IMR-90 (cell line): ENCODE measurements around the gene CYP4B1. TPM values are rescaled to one million over a fixed set of nuclear protein-coding genes. Genes with fewer than 3 reads are reported as not detected.

Experiments
- ATAC-seq: fragments of 200-7000 bp; cut with Tn5 transposase; 2 replicates; pipeline ENCODE4 v1.9.1; 2020; ENCODE audit warnings: low read depth, mild to moderate bottlenecking, moderate library complexity
- BruUV-seq: library from RNA; stranded (reverse); fragments of 400-500 nt; replicated peaks from 2 replicates; lab custom pipeline; 2021; lab: Mats Ljungman, UMichigan
- CTCF ChIA-PET: fragments of 300-600 bp; formaldehyde crosslinking; extraction: SDS; loops from one replicate; lab custom pipeline; 2021; ENCODE audit warnings: antibody characterized with exemption; lab: Yijun Ruan, JAX
- POLR2A ChIA-PET: fragments of 300-600 bp; sonication (Branson Sonifier 250); formaldehyde crosslinking; loops from one replicate; lab custom pipeline; 2022; ENCODE audit warnings: antibody characterized with exemption; ENCODE audit not compliant: unreplicated experiment; lab: Charles Lee
- DNase-seq: peaks from one replicate; pipeline ENCODE4 v3.0.0; 2013
- H2AFZ ChIP-seq: replicated peaks from 2 replicates; pipeline ENCODE3; 2013; ENCODE audit warnings: low read length, mild to moderate bottlenecking; ENCODE audit not compliant: poor library complexity
- H2AK5ac ChIP-seq: 2 replicates; pipeline ENCODE4 v1.6.1; 2013; ENCODE audit warnings: low read depth, low read length, inconsistent platforms
- H2AK9ac ChIP-seq: replicated peaks from 2 replicates; pipeline ENCODE3; 2013; ENCODE audit warnings: mild to moderate bottlenecking, low read depth, low read length, moderate library complexity; ENCODE audit not compliant: poor library complexity
- H2BK120ac ChIP-seq: 2 replicates; pipeline ENCODE4 v1.6.1; 2013; ENCODE audit warnings: low read depth, low read length, inconsistent platforms
- H2BK15ac ChIP-seq: 3 replicates; pipeline ENCODE4 v1.6.1; 2013; ENCODE audit warnings: low read depth, low read length, inconsistent platforms
- H2BK20ac ChIP-seq: 2 replicates; pipeline ENCODE4 v1.6.1; 2013; ENCODE audit warnings: low read depth, mild to moderate bottlenecking, inconsistent platforms, low read length, moderate library complexity
- H2BK5ac ChIP-seq: 2 replicates; pipeline ENCODE4 v1.6.1; 2013; ENCODE audit warnings: mild to moderate bottlenecking, low read depth, low read length, inconsistent platforms; ENCODE audit not compliant: poor library complexity, severe bottlenecking
- H3K14ac ChIP-seq: replicated peaks from 2 replicates; pipeline ENCODE4 v1.6.1; 2013; ENCODE audit warnings: low read depth, low read length, inconsistent platforms
- H3K18ac ChIP-seq: 2 replicates; pipeline ENCODE4 v1.6.1; 2013; ENCODE audit warnings: low read depth, low read length, control low read depth
- H3K23ac ChIP-seq: 2 replicates; pipeline ENCODE4 v1.6.1; 2013; ENCODE audit warnings: low read depth, low read length, inconsistent platforms
- H3K27ac ChIP-seq: 2 replicates; pipeline ENCODE4 v1.5.1; 2013; ENCODE audit warnings: mild to moderate bottlenecking, control low read depth, low read length; ENCODE audit not compliant: insufficient read depth
- H3K27me3 ChIP-seq: 2 replicates; pipeline ENCODE4 v1.6.1; 2013; ENCODE audit warnings: low read length; ENCODE audit not compliant: control insufficient read depth, insufficient read depth
- H3K36me3 ChIP-seq: 2 replicates; pipeline ENCODE4 v1.6.1; 2013; ENCODE audit warnings: low read length, mixed read lengths; ENCODE audit not compliant: control insufficient read depth, insufficient read depth
- H3K4ac ChIP-seq: 2 replicates; pipeline ENCODE4 v1.6.1; 2013; ENCODE audit warnings: low read depth, low read length, inconsistent platforms
- H3K4me1 ChIP-seq: 2 replicates; pipeline ENCODE4 v1.6.1; 2013; ENCODE audit warnings: low read length, mixed read lengths; ENCODE audit not compliant: control insufficient read depth, insufficient read depth
- H3K4me2 ChIP-seq: 2 replicates; pipeline ENCODE4 v1.6.1; 2013; ENCODE audit warnings: low read depth, mild to moderate bottlenecking, control low read depth, low read length, moderate library complexity
- H3K4me3 ChIP-seq: 2 replicates; pipeline ENCODE4 v1.5.1; 2013; ENCODE audit warnings: low read depth, mild to moderate bottlenecking, control low read depth, low read length, moderate library complexity; ENCODE audit not compliant: insufficient read depth
- H3K56ac ChIP-seq: 2 replicates; pipeline ENCODE4 v1.6.1; 2013; ENCODE audit warnings: low read length, inconsistent platforms; ENCODE audit not compliant: insufficient read depth; ENCODE audit errors: extremely low read depth
- H3K79me1 ChIP-seq, 2 experiments: 2 replicates each; pipeline ENCODE4 v1.6.1; 2013; ENCODE audit warnings: low read length in 2 of 2, inconsistent platforms in 1 of 2, low read depth in 1 of 2
- H3K9ac ChIP-seq: 2 replicates; pipeline ENCODE4 v1.6.1; 2013; ENCODE audit warnings: low read depth, low read length, control low read depth
- H3K9me1 ChIP-seq: 2 replicates; pipeline ENCODE4 v1.6.1; 2013; ENCODE audit warnings: low read length, inconsistent platforms; ENCODE audit not compliant: insufficient read depth
- H3K9me3 ChIP-seq: 2 replicates; pipeline ENCODE4 v1.6.1; 2013; ENCODE audit warnings: low read length; ENCODE audit not compliant: control insufficient read depth, insufficient read depth
- H4K20me1 ChIP-seq: 2 replicates; pipeline ENCODE4 v1.6.1; 2013; ENCODE audit warnings: low read length, inconsistent platforms; ENCODE audit not compliant: insufficient read depth
- H4K5ac ChIP-seq: 2 replicates; pipeline ENCODE4 v1.6.1; 2013; ENCODE audit warnings: mild to moderate bottlenecking, low read depth, low read length, control low read depth
- H4K8ac ChIP-seq, 2 experiments: 2 replicates each; pipeline ENCODE4 v1.6.1; 2013; ENCODE audit warnings: low read depth in 2 of 2, low read length in 2 of 2, control low read depth in 1 of 2, inconsistent platforms in 1 of 2
- H4K91ac ChIP-seq: 2 replicates; pipeline ENCODE4 v1.6.1; 2013; ENCODE audit warnings: low read depth, low read length, inconsistent platforms; ENCODE audit not compliant: insufficient read depth
- BHLHE40 ChIP-seq: fragments of 150-350 bp; IDR thresholded peaks from 2 replicates; pipeline ENCODE4 v1.6.1; 2016; ENCODE audit warnings: mild to moderate bottlenecking, low read depth, low read length
- CEBPB ChIP-seq: IDR thresholded peaks from 2 replicates; pipeline ENCODE4 v1.6.1; 2012; ENCODE audit warnings: low read depth, low read length, improper control_type of control experiment
- CHD1 ChIP-seq: IDR thresholded peaks from 2 replicates; pipeline ENCODE4 v1.6.1; 2012; ENCODE audit warnings: low read depth, low read length, improper control_type of control experiment
- CTCF ChIP-seq: conservative IDR thresholded peaks from 2 replicates; pipeline ENCODE4 v1.5.1; 2012; ENCODE audit warnings: mild to moderate bottlenecking, low read depth, low read length, improper control_type of control experiment
- ELK1 ChIP-seq: fragments of 150-350 bp; IDR thresholded peaks from 2 replicates; pipeline ENCODE4 v1.6.1; 2016; ENCODE audit warnings: low read depth, mild to moderate bottlenecking, low read length, moderate library complexity, borderline replicate concordance
- FOS ChIP-seq: fragments of 150-350 bp; IDR thresholded peaks from 2 replicates; pipeline ENCODE4 v1.6.1; 2016; ENCODE audit warnings: low read depth, low read length
- MAFK ChIP-seq: IDR thresholded peaks from 2 replicates; pipeline ENCODE4 v1.6.1; 2012; ENCODE audit warnings: low read depth, low read length, improper control_type of control experiment
- MAZ ChIP-seq: IDR thresholded peaks from 2 replicates; pipeline ENCODE4 v1.6.1; 2012; ENCODE audit warnings: low read depth, mild to moderate bottlenecking, low read length, improper control_type of control experiment, moderate library complexity, borderline replicate concordance
- MXI1 ChIP-seq: IDR thresholded peaks from 2 replicates; pipeline ENCODE4 v1.6.1; 2012; ENCODE audit warnings: low read depth, mild to moderate bottlenecking, low read length, moderate library complexity, borderline replicate concordance
- NFE2L2 ChIP-seq: fragments of 150-350 bp; IDR thresholded peaks from 2 replicates; pipeline ENCODE4 v1.6.1; 2016; ENCODE audit warnings: low read depth, mild to moderate bottlenecking, low read length
- POLR2A ChIP-seq: IDR thresholded peaks from 2 replicates; pipeline ENCODE4 v1.6.1; 2012; ENCODE audit warnings: mild to moderate bottlenecking, low read depth, low read length
- RAD21 ChIP-seq: IDR thresholded peaks from 2 replicates; pipeline ENCODE4 v1.6.1; 2012; ENCODE audit warnings: low read length, improper control_type of control experiment
- RCOR1 ChIP-seq: IDR thresholded peaks from 2 replicates; pipeline ENCODE4 v1.6.1; 2012; ENCODE audit warnings: mild to moderate bottlenecking, low read length, improper control_type of control experiment; ENCODE audit not compliant: insufficient replicate concordance
- RFX5 ChIP-seq: IDR thresholded peaks from 2 replicates; pipeline ENCODE4 v1.8.0; 2012; ENCODE audit warnings: low read depth, mild to moderate bottlenecking, low read length, moderate library complexity
- SMC3 ChIP-seq: fragments of 150-350 bp; IDR thresholded peaks from 2 replicates; pipeline ENCODE4 v1.6.1; 2016; ENCODE audit warnings: low read depth, mild to moderate bottlenecking, antibody characterized with exemption, low read length, moderate library complexity
- USF2 ChIP-seq: fragments of 150-350 bp; IDR thresholded peaks from 2 replicates; pipeline ENCODE4 v1.6.1; 2017; ENCODE audit warnings: mild to moderate bottlenecking, antibody characterized with exemption, low read length, low read depth
- WGBS, 2 experiments: methylation state at CpG; one replicate each; pipeline versions ENCODE4 v1.1.5 to v1.1.7; 2013; ENCODE audit warnings: missing lambda C conversion rate in 2 of 2; ENCODE audit not compliant: insufficient read length in 1 of 2; ENCODE audit errors: extremely low coverage in 2 of 2; 5-methylcytosine and 5-hydroxymethylcytosine counted together
- dilution Hi-C: fragments of 300-500 bp; cut with HindIII; formaldehyde crosslinking; loops from one replicate; pipeline ENCODE4 v1.14.3; 2018; ENCODE audit warnings: low sequenced_read_pairs; ENCODE audit not compliant: unreplicated experiment
- in situ Hi-C: fragments of 300-500 bp; cut with MboI; formaldehyde crosslinking; loops from 3 replicates; pipeline ENCODE4 v1.14.3; 2019; ENCODE audit warnings: low sequenced_read_pairs, inconsistent platforms, mixed read lengths
- intact Hi-C: fragments of 100-400 bp; cut with micrococcal nuclease; formaldehyde crosslinking; loops from 2 replicates; pipeline ENCODE4 v1.10.0; 2022
- polyA plus RNA-seq, 3 experiments: library from polyadenylated mRNA; depleted of rRNA; stranded (reverse); fragments of >200 nt; gene quantifications; 2 replicates each; pipeline ENCODE4 v1.2.3, GENCODE V29; 2012; ENCODE audit warnings: low replicate concordance in 1 of 3
- total RNA-seq: library from RNA; depleted of rRNA; stranded (reverse); fragments of >200 nt; gene quantifications from 2 replicates; pipeline ENCODE4 v1.2.3, GENCODE V29; 2012

CYP4B1 gene
- total and polyA plus RNA-seq, 2 of the 4 experiments (the other 2 are of a cell fraction) = not detected

GRCh38 chr1:46800742-46801141, 1.9 kb downstream of the CYP4B1 start:
- Histone ChIP-seq H3K4me3 (no peak overlapping the region), H4K8ac (no peak overlapping the region), H3K9me3 (peaks cover 19% of the 10 kb centered on the region), H2AK9ac (no peak overlapping the region), H2BK15ac (no peak overlapping the region), H3K9ac (no peak overlapping the region), H4K20me1 (no peaks in the 10 kb centered on the region), H2BK5ac (no peak overlapping the region), H3K56ac (no peak overlapping the region), H3K4me2 (no peak overlapping the region), H3K4me1 (no peaks in the 10 kb centered on the region), H2AFZ (no peak overlapping the region), H3K14ac (no peak overlapping the region), H2BK120ac (no peak overlapping the region), H3K79me1 (no peaks in the 10 kb centered on the region), H4K5ac (no peak overlapping the region), H3K4ac (no peak overlapping the region), H3K23ac (no peak overlapping the region), H2BK20ac (no peak overlapping the region), H3K18ac (no peak overlapping the region), H4K91ac (no peak overlapping the region), H3K27me3 (no peaks in the 10 kb centered on the region), H3K9me1 (no peaks in the 10 kb centered on the region), H3K27ac (no peak overlapping the region), H3K36me3 (no peaks in the 10 kb centered on the region), H2AK5ac (no peak overlapping the region)
- WGBS, 2 experiments = no CpG with 5 or more reads among the region's 4 CpGs
- ChIA-PET CTCF (no interaction called here), POLR2A (no interaction called here)
- intact Hi-C loops (no loop called here), in situ Hi-C loops (no loop called here), dilution Hi-C loops (no loop called here)
- TF ChIP-seq USF2 = no peak
- TF ChIP-seq MAFK = no peak
- TF ChIP-seq MXI1 = no peak
- no peak for TF ChIP-seq RFX5
- no peak for TF ChIP-seq BHLHE40
- TF ChIP-seq MAZ = no peak
- TF ChIP-seq SMC3 = no peak
- TF ChIP-seq POLR2A = no peak
- TF ChIP-seq RCOR1 = no peak
- no peak for TF ChIP-seq CEBPB
- TF ChIP-seq FOS = no peak
- TF ChIP-seq NFE2L2 = no peak
- no peak for TF ChIP-seq RAD21
- TF ChIP-seq CTCF = no peak
- no peak for TF ChIP-seq CHD1
- no peak for TF ChIP-seq ELK1
- no peak for DNase-seq
- BruUV-seq = no TSS peak
- no peak for ATAC-seq
